HG03066 (cell line): ENCODE measurements around the gene TBX15.

Experiments
- ATAC-seq: cut with Tn5 transposase; IDR thresholded peaks from one replicate; pipeline ENCODE4 v1.9.1; 2021; ENCODE audit warnings: low read depth; ENCODE audit not compliant: unreplicated experiment

The TBX15 gene

GRCh38 chr1:118985640-118986554, 2.2 kb downstream of the TBX15 start:
- ATAC-seq: no peak

GRCh38 chr1:118984722-118985639, 3.2 kb downstream of the TBX15 start:
- no peak for ATAC-seq

GRCh38 chr1:118984086-118984721, 3.9 kb downstream of the TBX15 start:
- ATAC-seq: no peak

GRCh38 chr1:118983558-118984041, 4.5 kb downstream of the TBX15 start:
- ATAC-seq: no peak

- no peak for ATAC-seq
Measured at GRCh38 chr1:118982821-118983557, 5.2 kb downstream of the TBX15 start.

GRCh38 chr1:118982266-118982665, 5.9 kb downstream of the TBX15 start:
- ATAC-seq: no peak

GRCh38 chr1:118981436-118981835, 6.7 kb downstream of the TBX15 start:
- no peak for ATAC-seq

GRCh38 chr1:118979754-118980575, 8.2 kb downstream of the TBX15 start:
- ATAC-seq: no peak

GRCh38 chr1:118978914-118979701, 9.0 kb downstream of the TBX15 start:
- no peak for ATAC-seq

GRCh38 chr1:118977600-118977999, 10.5 kb downstream of the TBX15 start:
- ATAC-seq: no peak

GRCh38 chr1:118974661-118975060, 13.5 kb downstream of the TBX15 start:
- ATAC-seq: no peak

- ATAC-seq: no peak
Measured at GRCh38 chr1:118973531-118974137, 14.5 kb downstream of the TBX15 start.

GRCh38 chr1:118973032-118973431, 15.1 kb downstream of the TBX15 start:
- no peak for ATAC-seq

- ATAC-seq: no peak
Measured at GRCh38 chr1:118970451-118970850, 17.7 kb downstream of the TBX15 start.

GRCh38 chr1:118963456-118964430, 24.4 kb downstream of the TBX15 start:
- ATAC-seq: no peak

- no peak for ATAC-seq
Measured at GRCh38 chr1:118963138-118963455, 25.0 kb downstream of the TBX15 start.

- no peak for ATAC-seq
Measured at GRCh38 chr1:118961156-118961555, 27.0 kb downstream of the TBX15 start.
